ENCODE results near the gene MBD4. TPM values are rescaled to one million over a fixed set of nuclear protein-coding genes. Genes with fewer than 3 reads are reported as not detected.

The MBD4 gene
- total RNA-seq, 1 experiment from 2014 or later, result 36.9 TPM

GRCh38 chr3:129449279-129450115, 9.7 kb upstream of the MBD4 start:
- Mint-ChIP-seq H3K36me3 (peaks cover 9% of the 10 kb centered on the region; the same call in 1 of the 2 replicates), H3K27me3 (ENCODE audit: low read depth) (no peaks in the 10 kb centered on the region), H3K4me3 (no peak overlapping the region), H3K27ac (peak overlapping the region; percentile 82), H3K4me1 (peaks cover 37% of the 10 kb centered on the region), H3K9me3 (no peaks in the 10 kb centered on the region)
- TF ChIP-seq ZNF396 (CRISPR knock-in tag; IDR thresholded peaks at IDR 0.05; ENCODE audit: borderline replicate concordance), result no peak
- POLR2A ChIA-PET, result interaction anchor here (2.1 kb wide), 1 partner anchor 9 kb away, joined by 10 read pairs; the partner anchor contains the start of genes IFT122 and MBD4
- ATAC-seq (no peak), DNase-seq (ENCODE audit: low spot score) (no peak)
- CTCF ChIA-PET, result interaction anchor here (0.9 to 1.6 kb wide), 4 partner anchors 10 to 97 kb away, joined by 3 to 8 read pairs (median 4); partner anchors contain the start of genes IFT122 and MBD4

- Mint-ChIP-seq H3K4me1 (peaks cover 37% of the 10 kb centered on the region), H3K27me3 (ENCODE audit: low read depth) (no peaks in the 10 kb centered on the region), H3K27ac (peak overlapping the region; percentile 97), H3K9me3 (no peaks in the 10 kb centered on the region), H3K4me3 (peak overlapping the region; percentile 49), H3K36me3 (peaks cover 11% of the 10 kb centered on the region; the same call in 1 of the 2 replicates)
- CTCF ChIA-PET, result interaction anchor here (0.9 to 1.6 kb wide), 5 partner anchors 9 to 146 kb away, joined by 3 to 8 read pairs (median 4); partner anchors contain the start of genes IFT122 and MBD4
- DNase-seq (ENCODE audit: low spot score) (no peak), ATAC-seq (peak; percentile 79)
- POLR2A ChIA-PET, result interaction anchor here (0.6 to 2.1 kb wide), 2 partner anchors 8 to 49 kb away, joined by 5 to 10 read pairs; partner anchors contain the start of genes IFT122 and MBD4
- TF ChIP-seq AFF4 (CRISPR knock-in tag; IDR thresholded peaks at IDR 0.05; ENCODE audit: borderline replicate concordance) (no peak), SOX15 (CRISPR knock-in tag; IDR thresholded peaks at IDR 0.05) (no peak), EMX1 (CRISPR knock-in tag; IDR thresholded peaks at IDR 0.05) (no peak), ZNF532 (CRISPR knock-in tag; IDR thresholded peaks at IDR 0.05; ENCODE audit: borderline replicate concordance) (no peak), RORB (CRISPR knock-in tag; IDR thresholded peaks at IDR 0.05) (no peak), FOXP4 (CRISPR knock-in tag; IDR thresholded peaks at IDR 0.05) (no peak), ZNF423 (CRISPR knock-in tag; IDR thresholded peaks at IDR 0.05) (no peak), ATF2 (CRISPR knock-in tag; IDR thresholded peaks at IDR 0.05; ENCODE audit: borderline replicate concordance, low read depth) (no peak), SP1 (CRISPR knock-in tag; conservative IDR thresholded peaks at IDR 0.05) (no peak), NR1H2 (CRISPR knock-in tag; IDR thresholded peaks at IDR 0.05) (no peak), AR (CRISPR knock-in tag; IDR thresholded peaks at IDR 0.05) (no peak), E2F5 (CRISPR knock-in tag; IDR thresholded peaks at IDR 0.05) (no peak)
Measured at GRCh38 chr3:129448186-129448895, 8.6 kb upstream of the MBD4 start.
